Erythroblast (primary cell): ENCODE measurements around the gene THAP6.

ENCODE experiments used
- GATA1 ChIP-seq: IDR thresholded peaks from 2 replicates; pipeline ENCODE4 v1.6.1; 2011; ENCODE audit warnings: low read depth, mild to moderate bottlenecking, control low read depth, low read length, moderate library complexity
- POLR2A ChIP-seq: IDR thresholded peaks from 2 replicates; pipeline ENCODE4 v1.6.1; 2011; ENCODE audit warnings: mild to moderate bottlenecking, low read length

- TF ChIP-seq POLR2A (no peak), GATA1 (no peak)
Observed at GRCh38 chr4:75494563-75494962, 19.7 kb upstream of the THAP6 start.
